ENCODE data around the gene CDKN2D.

Gene CDKN2D

DNA sequence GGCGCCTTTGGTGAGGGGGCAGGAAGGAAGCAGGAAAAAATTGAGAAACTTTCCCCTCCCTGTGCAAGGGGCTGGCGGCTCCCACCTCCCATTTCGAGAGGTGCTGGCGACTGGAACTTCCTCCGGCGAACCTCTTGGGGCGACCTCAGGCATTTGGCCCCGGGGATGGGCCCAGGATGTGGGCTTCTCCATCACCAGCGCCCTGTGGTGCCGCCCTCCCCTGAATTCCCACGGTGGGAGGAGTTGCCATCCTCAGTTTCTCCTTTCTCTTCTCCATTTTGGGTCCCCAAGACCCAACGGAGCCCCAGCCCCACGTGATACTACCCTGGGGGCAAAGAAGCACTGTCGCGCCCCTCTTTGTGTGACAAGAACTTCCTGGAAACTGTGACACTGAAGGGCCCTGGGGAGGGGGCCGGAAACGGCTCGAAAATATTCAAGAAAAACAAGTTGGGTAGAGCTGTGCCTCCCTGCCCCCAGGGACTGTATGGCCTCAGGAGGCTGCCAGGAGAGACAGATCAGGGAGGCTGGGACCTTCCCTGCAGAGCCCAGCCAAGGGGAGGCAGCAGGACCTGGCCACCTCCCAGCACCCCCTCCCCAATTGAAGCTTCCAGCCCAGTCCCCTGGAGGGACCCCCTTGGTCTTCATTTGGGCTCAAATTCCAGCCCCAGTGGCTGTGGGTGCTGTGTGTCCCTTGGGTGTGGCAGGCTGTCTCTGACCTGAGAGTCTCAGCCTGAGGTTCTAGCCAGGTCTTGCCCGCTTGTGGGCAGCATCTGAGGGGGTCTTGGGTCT lies 34.5 kb upstream of the CDKN2D start:
- Histone ChIP-seq H3K27ac (peak overlapping the region; percentile 90), H3K4me3 (peak overlapping the region; percentile 99), H3K9me3 (ENCODE audit: low read depth, low read length) (no peaks in the 10 kb centered on the region), H3K9ac (ENCODE audit: insufficient read length) (peak overlapping the region; percentile 87), H3K36me3 (ENCODE audit: insufficient read depth, low read length) (no peaks in the 10 kb centered on the region)
- TF ChIP-seq POLR2AphosphoS5 (IDR thresholded peaks at IDR 0.05; ENCODE audit: borderline replicate concordance, low read depth, low read length) (peak; percentile 55), EZH2 (IDR thresholded peaks at IDR 0.05) (no peak)
- peak; percentile 80 for DNase-seq (ENCODE audit: low read depth, low spot score)

GRCh38 chr19:10602330-10603083 lies 33.7 kb upstream of the CDKN2D start:
- Histone ChIP-seq H3K9me3 (ENCODE audit: low read depth, low read length) (no peaks in the 10 kb centered on the region), H3K27ac (peak overlapping the region; percentile 90), H3K9ac (ENCODE audit: insufficient read length) (peak overlapping the region; percentile 87), H3K36me3 (ENCODE audit: insufficient read depth, low read length) (no peaks in the 10 kb centered on the region), H3K4me3 (peak overlapping the region; percentile 99)
- TF ChIP-seq EZH2 (IDR thresholded peaks at IDR 0.05) (no peak), POLR2AphosphoS5 (IDR thresholded peaks at IDR 0.05; ENCODE audit: borderline replicate concordance, low read depth, low read length) (peak; percentile 58; the same call in 1 of the 2 replicates)
- DNase-seq (ENCODE audit: low read depth, low spot score): no peak

- DNase-seq (ENCODE audit: low read depth, low spot score): no peak
- no peak overlapping the region; the same call in 1 of the 2 replicates for H3K27ac ChIP-seq
- H3K9me3 ChIP-seq (ENCODE audit: low read depth, low read length): no peaks in the 10 kb centered on the region
- TF ChIP-seq FOXP2 (optimal IDR thresholded peaks at IDR 0.05; ENCODE audit: control extremely low read depth, extremely low read length, insufficient read depth) (no peak), POLR2AphosphoS5 (IDR thresholded peaks at IDR 0.05; ENCODE audit: borderline replicate concordance, low read depth, low read length) (no peak), EZH2 (IDR thresholded peaks at IDR 0.05) (no peak)
- H3K9ac ChIP-seq (ENCODE audit: insufficient read length): no peak overlapping the region
- H3K36me3 ChIP-seq (ENCODE audit: insufficient read depth, low read length): no peaks in the 10 kb centered on the region
- peak overlapping the region; percentile 49; the same call in 1 of the 2 replicates for H3K4me3 ChIP-seq
These were observed 33.2 kb upstream of the CDKN2D start for GRCh38 chr19:10601999-10602329.

- no peak overlapping the region for H3K4me3 ChIP-seq
- H3K9ac ChIP-seq (ENCODE audit: insufficient read length): no peak overlapping the region
- H3K36me3 ChIP-seq (ENCODE audit: insufficient read depth, low read length): no peaks in the 10 kb centered on the region
- no peak overlapping the region for H3K27ac ChIP-seq
- DNase-seq (ENCODE audit: low read depth, low spot score): no peak
- no peaks in the 10 kb centered on the region for H3K9me3 ChIP-seq (ENCODE audit: low read depth, low read length)
- no peak for TF ChIP-seq FOXP2 (optimal IDR thresholded peaks at IDR 0.05; ENCODE audit: control extremely low read depth, extremely low read length, insufficient read depth)
These were observed 31.4 kb upstream of the CDKN2D start for GRCh38 chr19:10600149-10600548.

DNA sequence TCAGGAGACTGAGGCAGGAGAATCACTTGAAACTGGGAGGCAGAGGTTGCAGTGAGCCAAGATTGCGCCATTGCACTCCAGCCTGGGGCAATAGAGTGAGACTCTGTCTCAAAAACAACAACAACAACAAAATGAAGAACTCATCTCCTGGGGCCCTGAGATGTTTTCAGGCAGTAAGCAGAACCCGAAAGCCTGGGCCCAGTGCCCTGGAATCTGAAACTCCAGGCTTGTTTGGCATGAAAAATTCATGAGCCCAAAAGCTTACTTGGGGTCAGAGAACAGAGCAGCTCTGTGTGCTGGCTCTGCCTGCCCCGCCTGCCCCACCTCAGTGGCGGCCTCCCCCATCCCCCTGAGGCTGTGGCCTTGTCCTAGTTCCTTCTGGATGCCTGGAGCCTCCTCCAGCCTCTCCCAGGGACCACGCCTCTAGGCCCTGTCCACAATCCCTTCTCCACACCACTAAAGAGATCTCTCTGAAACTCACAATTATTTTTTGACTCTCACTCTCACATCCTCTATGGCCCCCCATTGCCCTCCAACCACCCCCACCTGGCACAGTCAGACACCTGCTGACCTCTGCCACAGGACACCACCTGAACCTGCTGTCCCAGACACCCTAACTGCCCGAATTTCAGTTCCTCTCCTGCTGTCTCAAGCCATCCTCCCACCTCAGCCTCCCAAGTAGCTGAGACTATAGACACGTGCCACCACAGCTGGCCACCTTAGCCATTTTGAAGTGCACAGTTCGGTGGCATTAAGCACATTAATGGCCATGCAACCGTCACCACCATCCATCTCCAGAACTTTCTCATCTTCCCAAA lies 25.2 kb upstream of the CDKN2D start:
- no peak for TF ChIP-seq EZH2 (IDR thresholded peaks at IDR 0.05)
- no peak for TF ChIP-seq POLR2AphosphoS5 (IDR thresholded peaks at IDR 0.05; ENCODE audit: borderline replicate concordance, low read depth, low read length)
- no peak for TF ChIP-seq FOXP2 (optimal IDR thresholded peaks at IDR 0.05; ENCODE audit: control extremely low read depth, extremely low read length, insufficient read depth)
- H3K36me3 ChIP-seq (ENCODE audit: insufficient read depth, low read length): no peaks in the 10 kb centered on the region
- H3K9me3 ChIP-seq (ENCODE audit: low read depth, low read length): no peaks in the 10 kb centered on the region
- H3K9ac ChIP-seq (ENCODE audit: insufficient read length): peak overlapping the region; percentile 12
- H3K27ac ChIP-seq: no peak overlapping the region
- no peak for DNase-seq (ENCODE audit: low read depth, low spot score)
- no peak overlapping the region for H3K4me3 ChIP-seq

DNA sequence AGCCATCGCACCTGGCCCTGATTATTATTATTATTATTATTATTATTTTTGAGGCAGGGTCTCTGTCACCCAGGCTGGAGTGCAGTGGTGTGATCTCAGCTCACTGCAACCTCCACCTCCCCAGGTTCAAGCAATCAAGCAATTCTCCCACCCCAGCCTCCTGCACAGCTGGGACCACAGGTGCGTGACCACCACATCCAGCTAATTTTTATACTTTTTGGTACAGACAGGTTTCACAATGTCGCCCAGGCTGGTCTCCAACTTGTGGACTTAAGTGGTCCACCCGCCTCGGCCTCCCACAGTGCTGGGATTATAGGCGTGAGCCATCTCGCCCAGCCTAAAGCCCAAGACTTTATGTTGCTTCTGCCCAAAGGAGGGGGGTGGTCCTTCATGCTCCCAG lies 24.4 kb upstream of the CDKN2D start:
- H3K9ac ChIP-seq (ENCODE audit: insufficient read length): no peak overlapping the region
- no peak overlapping the region for H3K27ac ChIP-seq
- TF ChIP-seq POLR2AphosphoS5 (IDR thresholded peaks at IDR 0.05; ENCODE audit: borderline replicate concordance, low read depth, low read length): no peak
- no peak for TF ChIP-seq EZH2 (IDR thresholded peaks at IDR 0.05)
- TF ChIP-seq FOXP2 (optimal IDR thresholded peaks at IDR 0.05; ENCODE audit: control extremely low read depth, extremely low read length, insufficient read depth): no peak
- no peaks in the 10 kb centered on the region for H3K9me3 ChIP-seq (ENCODE audit: low read depth, low read length)
- no peaks in the 10 kb centered on the region for H3K36me3 ChIP-seq (ENCODE audit: insufficient read depth, low read length)
- no peak for DNase-seq (ENCODE audit: low read depth, low spot score)
- H3K4me3 ChIP-seq: no peak overlapping the region

DNA sequence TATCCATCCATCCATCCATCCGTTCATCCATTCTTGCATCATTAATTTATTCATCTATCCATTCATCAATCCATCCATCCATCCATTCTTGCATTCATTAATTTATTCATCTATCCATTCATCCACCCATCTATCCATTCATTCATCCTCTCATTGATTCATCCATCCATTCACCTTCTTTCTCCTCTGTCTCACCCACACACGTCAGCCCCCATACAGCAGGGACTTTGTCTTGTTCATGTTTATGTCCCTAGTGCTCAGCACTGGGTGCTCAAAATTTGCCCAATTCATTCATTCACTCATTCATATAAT lies 19.0 kb upstream of the CDKN2D start:
- H3K4me3 ChIP-seq: no peak overlapping the region
- H3K36me3 ChIP-seq (ENCODE audit: insufficient read depth, low read length): no peaks in the 10 kb centered on the region
- no peak for DNase-seq (ENCODE audit: low read depth, low spot score)
- H3K9ac ChIP-seq (ENCODE audit: insufficient read length): no peak overlapping the region
- H3K27ac ChIP-seq: no peak overlapping the region
- TF ChIP-seq FOXP2 (optimal IDR thresholded peaks at IDR 0.05; ENCODE audit: control extremely low read depth, extremely low read length, insufficient read depth) (no peak), POLR2AphosphoS5 (IDR thresholded peaks at IDR 0.05; ENCODE audit: borderline replicate concordance, low read depth, low read length) (no peak), EZH2 (IDR thresholded peaks at IDR 0.05) (no peak)
- no peaks in the 10 kb centered on the region for H3K9me3 ChIP-seq (ENCODE audit: low read depth, low read length)

GRCh38 chr19:10587022-10587838 lies 18.5 kb upstream of the CDKN2D start, which contains the start of gene AP1M2:
Gene AP1M2, minus strand, starts transcription at chr19:10587312. Its CDS starts 81 bp downstream, at chr19:10587231.
- no peak within 1 kb of the TSS for H3K9ac ChIP-seq (ENCODE audit: insufficient read length)

More at GRCh38 chr19:10587022-10587838, 18.5 kb upstream of the CDKN2D start, which contains the start of gene AP1M2:
- no peak for TF ChIP-seq POLR2AphosphoS5 (IDR thresholded peaks at IDR 0.05; ENCODE audit: borderline replicate concordance, low read depth, low read length)
- TF ChIP-seq EZH2 (IDR thresholded peaks at IDR 0.05): no peak
- TF ChIP-seq FOXP2 (optimal IDR thresholded peaks at IDR 0.05; ENCODE audit: control extremely low read depth, extremely low read length, insufficient read depth): no peak
- no peaks in the 10 kb centered on the region for H3K36me3 ChIP-seq (ENCODE audit: insufficient read depth, low read length)
- H3K27ac ChIP-seq: no peak within 1 kb of the TSS
- no peak within 1 kb of the TSS for H3K4me3 ChIP-seq
- DNase-seq (ENCODE audit: low read depth, low spot score): no peak
- H3K9me3 ChIP-seq (ENCODE audit: low read depth, low read length): no peaks in the 10 kb centered on the region
